ENCODE data around the gene RPS6KA4.

Gene RPS6KA4

DNA sequence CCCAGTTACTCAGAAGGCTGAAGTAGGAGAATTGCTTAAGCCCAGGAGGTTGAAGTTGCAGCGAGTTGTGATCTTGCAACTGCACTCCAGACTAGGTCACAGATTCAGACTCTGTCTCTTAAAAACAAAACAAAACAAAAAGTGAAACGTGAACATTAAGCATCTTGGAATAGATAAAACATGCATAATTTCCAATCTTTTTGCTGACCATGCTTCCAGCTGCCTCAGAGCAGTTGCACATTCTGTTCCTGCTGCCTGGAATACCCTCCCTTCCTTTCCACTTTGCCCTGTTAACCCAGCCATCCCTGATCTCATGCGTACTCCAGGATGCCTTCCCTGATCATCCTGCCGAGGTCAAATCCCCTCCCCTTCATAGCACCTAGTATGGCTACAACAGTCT, 19.7 kb upstream of the RPS6KA4 start:
- H3K4me3 ChIP-seq (ENCODE audit: low read depth, low read length) = peak overlapping the region; percentile 77

DNA sequence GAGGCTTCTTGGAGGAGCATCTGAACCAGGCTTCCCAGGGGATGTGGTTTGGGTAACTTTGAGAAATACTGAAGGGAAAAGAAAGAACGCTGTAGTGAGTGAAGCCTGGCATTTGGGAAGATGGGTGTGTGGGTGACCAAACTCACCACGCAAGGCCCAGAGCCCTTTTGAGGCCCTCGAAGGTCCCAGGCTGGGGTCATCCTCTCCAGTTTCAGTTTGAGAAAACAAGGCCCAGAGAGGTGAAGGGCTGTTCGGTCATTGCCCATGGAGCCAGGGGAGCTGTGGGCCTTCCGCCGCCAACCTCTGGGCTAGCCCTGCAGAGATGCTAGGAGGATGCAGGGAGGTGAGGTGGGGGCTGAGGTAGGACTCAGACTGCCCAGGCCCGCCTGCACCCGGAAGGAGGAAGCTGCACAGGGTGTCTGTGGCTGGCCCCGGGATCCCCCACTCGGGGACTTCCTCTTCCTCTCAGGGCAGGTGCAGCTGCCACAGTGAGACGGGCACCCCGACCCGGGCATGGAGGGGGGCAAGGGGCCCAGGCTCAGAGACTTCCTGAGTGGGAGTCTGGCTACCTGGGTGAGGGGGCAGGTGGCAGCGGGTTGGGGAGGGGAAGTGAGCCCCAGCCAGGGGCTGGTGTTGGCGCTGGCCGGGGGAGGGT, 19.1 kb upstream of the RPS6KA4 start, which contains the start of gene CCDC88B:
Gene CCDC88B, plus strand, starts transcription at position 451 of the 655 bp plus-strand sequence. Its CDS starts 63 bp downstream, at position 514.
- DNase-seq (ENCODE audit: low read depth) = peak; percentile 91
- peak within 1 kb of the TSS; percentile 77 for H3K4me3 ChIP-seq (ENCODE audit: low read depth, low read length)
- TF ChIP-seq CTCF (IDR thresholded peaks at IDR 0.05; ENCODE audit: insufficient read depth, low read depth, low read length, missing control alignments) = no peak

More for the DNA sequence above, 19.7 kb upstream of the RPS6KA4 start:
- no peak for TF ChIP-seq CTCF (IDR thresholded peaks at IDR 0.05; ENCODE audit: insufficient read depth, low read depth, low read length, missing control alignments)
- DNase-seq (ENCODE audit: low read depth) = no peak

DNA sequence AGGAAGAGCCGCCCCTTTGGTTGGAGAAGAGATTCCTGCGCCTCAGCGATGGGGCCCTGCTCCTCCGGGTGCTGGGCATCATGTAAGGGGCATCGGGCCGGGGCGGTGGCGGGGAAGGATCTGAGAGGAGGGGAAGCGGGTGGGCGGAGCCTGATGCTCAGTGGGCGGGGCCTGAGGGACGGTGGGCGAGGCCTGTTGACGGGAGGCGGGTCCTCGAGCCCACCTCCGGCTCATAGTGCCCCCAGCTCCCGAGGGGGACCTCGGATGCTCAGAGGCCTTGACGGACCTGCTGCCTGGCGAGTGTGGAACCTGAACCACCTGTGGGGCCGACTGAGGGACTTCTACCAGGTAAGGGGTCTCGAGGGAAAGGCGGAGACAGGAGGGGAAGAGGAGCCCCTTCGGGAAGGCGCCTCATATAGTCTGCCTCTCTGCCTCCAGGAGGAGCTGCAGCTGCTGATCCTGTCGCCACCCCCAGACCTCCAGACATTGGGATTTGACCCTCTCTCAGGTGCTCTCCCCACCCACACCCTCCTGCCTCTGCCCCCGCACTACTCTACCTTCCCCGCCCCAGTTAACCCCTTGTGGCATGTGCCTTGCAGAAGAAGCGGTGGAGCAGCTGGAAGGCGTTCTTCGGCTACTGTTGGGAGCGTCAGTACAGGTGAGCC, 18.2 kb upstream of the RPS6KA4 start:
- peak; percentile 82 for DNase-seq (ENCODE audit: low read depth)
- no peak for TF ChIP-seq CTCF (IDR thresholded peaks at IDR 0.05; ENCODE audit: insufficient read depth, low read depth, low read length, missing control alignments)
- H3K4me3 ChIP-seq (ENCODE audit: low read depth, low read length) = peak overlapping the region; percentile 77

DNA sequence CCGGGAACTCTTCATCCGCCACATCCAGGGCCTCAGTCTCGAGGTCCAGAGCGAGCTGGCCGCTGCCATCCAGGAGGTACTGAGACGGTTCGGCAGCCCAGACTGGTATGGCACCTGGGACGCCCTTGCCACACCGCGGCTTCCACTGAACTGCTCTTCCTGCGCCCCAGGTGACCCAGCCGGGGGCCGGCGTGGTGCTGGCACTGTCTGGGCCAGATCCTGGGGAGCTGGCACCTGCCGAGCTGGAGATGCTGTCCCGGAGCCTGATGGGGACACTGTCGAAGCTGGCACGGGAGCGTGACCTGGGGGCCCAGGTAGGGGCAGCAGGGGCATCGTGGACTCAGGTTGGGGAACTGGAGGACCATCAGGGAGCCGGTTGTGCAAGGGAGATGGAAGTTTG, 17.5 kb upstream of the RPS6KA4 start:
- no peak for TF ChIP-seq CTCF (IDR thresholded peaks at IDR 0.05; ENCODE audit: insufficient read depth, low read depth, low read length, missing control alignments)
- no peak for DNase-seq (ENCODE audit: low read depth)
- no peak overlapping the region for H3K4me3 ChIP-seq (ENCODE audit: low read depth, low read length)

- peak; percentile 90 for DNase-seq (ENCODE audit: low read depth)
- H3K4me3 ChIP-seq (ENCODE audit: low read depth, low read length) = peak overlapping the region; percentile 25
- peak; percentile 19 for TF ChIP-seq CTCF (IDR thresholded peaks at IDR 0.05; ENCODE audit: insufficient read depth, low read depth, low read length, missing control alignments)
These were observed 16.8 kb upstream of the RPS6KA4 start for GRCh38 chr11:64341851-64342791.

DNA sequence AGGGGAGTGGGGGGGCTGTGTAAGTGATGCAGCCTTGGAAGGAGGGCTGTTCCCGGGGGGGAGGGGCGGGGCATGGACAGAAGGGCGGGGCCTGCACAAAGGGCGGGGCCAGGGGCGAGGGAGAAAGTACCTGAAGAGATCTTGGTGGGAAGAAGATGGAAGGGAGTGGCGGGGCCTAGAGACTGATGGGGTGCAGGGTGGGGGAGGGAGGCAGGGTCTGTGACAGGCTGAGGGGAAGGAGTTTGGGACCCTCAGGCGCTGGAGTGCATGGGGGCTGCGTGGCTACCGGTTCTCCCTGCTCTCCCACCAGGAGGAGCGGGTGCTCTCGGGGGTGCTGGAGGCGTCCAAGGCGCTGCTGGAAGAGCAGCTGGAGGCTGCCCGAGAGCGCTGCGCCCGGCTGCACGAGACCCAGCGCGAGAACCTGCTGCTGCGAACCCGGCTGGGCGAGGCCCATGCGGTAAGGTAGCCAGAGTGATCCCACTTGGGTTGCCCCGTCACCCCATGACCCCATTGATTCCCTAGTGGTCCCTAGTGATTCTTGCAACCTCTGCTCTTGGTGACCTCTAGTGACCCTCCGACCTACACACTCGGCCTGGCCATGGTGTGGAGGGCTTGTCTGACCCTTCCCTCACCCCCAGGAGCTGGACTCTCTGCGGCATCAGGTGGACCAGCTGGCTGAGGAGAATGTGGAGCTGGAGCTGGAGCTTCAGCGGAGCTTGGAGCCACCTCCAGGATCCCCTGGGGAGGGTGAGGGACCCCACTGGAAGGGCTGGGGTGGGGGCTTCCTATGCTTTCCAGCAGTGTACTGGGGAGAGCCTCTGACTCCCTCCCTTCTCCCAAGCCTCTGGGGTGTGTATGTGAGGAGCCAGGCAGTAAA, 15.9 kb upstream of the RPS6KA4 start:
- H3K4me3 ChIP-seq (ENCODE audit: low read depth, low read length) = no peak overlapping the region
- TF ChIP-seq CTCF (IDR thresholded peaks at IDR 0.05; ENCODE audit: insufficient read depth, low read depth, low read length, missing control alignments) = no peak
- DNase-seq (ENCODE audit: low read depth) = no peak
